ENCODE data around the gene LINGO1.

The LINGO1 gene

GRCh38 chr15:77617476-77618230 is 15.1 kb downstream of the LINGO1 start:
- DNase-seq (ENCODE audit: low read depth), result no peak

- DNase-seq (ENCODE audit: low read depth), result no peak
Measured at GRCh38 chr15:77616072-77616471, 16.6 kb downstream of the LINGO1 start.

DNA sequence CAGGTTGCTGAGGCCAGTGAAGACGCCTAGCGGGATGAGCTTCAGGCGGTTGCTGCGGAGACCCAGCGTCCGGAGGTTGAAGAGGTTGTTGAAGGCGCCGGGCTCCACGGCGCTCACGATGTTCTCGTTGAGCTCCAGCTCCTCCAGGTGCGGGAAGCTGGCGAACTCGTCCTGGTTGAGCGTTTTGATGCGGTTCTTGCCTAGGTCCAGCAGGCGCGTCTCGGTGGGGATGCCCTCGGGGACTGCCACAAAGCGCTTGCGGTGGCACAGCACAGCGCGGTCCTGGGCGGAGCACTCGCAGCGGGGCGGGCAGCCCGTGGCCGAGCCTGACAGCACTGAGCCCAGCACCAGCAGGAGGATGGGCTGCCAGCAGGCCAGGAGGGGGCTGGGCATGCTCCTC is 17.2 kb downstream of the LINGO1 start:
- no peak for DNase-seq (ENCODE audit: low read depth)

- no peak for DNase-seq (ENCODE audit: low read depth)
Measured at GRCh38 chr15:77614251-77614806, 18.4 kb downstream of the LINGO1 start.

DNA sequence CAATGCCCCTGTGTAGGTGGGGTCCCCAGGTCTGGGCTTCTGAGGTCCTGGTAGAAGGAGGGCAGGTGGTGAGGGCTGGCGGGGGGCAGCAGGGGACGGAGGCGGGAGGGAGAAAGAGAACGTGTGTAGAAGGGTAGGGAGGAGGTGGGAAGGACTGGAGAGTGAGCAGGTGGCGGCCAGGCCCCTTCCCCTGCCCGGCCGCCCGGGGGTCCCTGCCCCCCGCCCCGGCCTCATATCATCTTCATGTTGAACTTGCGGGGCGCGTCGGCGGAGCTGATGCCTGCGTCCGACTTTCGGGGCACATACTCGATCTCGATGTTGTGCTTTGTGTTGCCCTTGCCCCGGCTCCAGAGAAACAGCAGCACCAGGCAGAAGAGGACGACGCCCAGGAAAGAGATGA is 18.9 kb downstream of the LINGO1 start:
- DNase-seq (ENCODE audit: low read depth), result no peak

- no peak for DNase-seq (ENCODE audit: low read depth)
Measured at GRCh38 chr15:77612958-77613601, 19.6 kb downstream of the LINGO1 start.

DNA sequence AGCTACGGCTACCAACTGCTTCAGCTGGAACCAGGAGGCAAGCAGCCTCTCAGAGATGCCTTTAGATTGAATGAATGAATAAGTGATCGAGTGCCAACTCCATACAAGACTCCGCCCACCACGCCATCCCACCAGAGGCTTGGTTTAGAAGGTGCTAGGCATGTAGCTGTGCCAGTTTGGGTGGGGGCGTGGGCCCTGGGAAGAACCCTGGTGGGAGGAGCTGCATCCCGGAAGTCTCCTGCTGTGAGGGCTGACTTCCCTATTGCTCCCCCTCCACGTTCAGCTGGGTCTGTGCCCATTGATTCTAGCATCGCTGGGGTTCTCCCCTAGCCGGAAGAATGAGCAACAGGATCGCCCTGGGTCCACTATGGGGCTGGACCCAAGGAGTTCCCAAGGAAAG is 20.9 kb downstream of the LINGO1 start:
- no peak for DNase-seq (ENCODE audit: low read depth)

GRCh38 chr15:77610731-77611130 is 22.0 kb downstream of the LINGO1 start:
- DNase-seq (ENCODE audit: low read depth), result no peak

GRCh38 chr15:77609558-77609957 is 23.2 kb downstream of the LINGO1 start:
- no peak for DNase-seq (ENCODE audit: low read depth)

- no peak for DNase-seq (ENCODE audit: low read depth)
Measured at GRCh38 chr15:77608774-77609173, 23.9 kb downstream of the LINGO1 start.

- DNase-seq (ENCODE audit: low read depth), result no peak
Measured at GRCh38 chr15:77607894-77608261, 24.8 kb downstream of the LINGO1 start.

GRCh38 chr15:77607111-77607893 is 25.4 kb downstream of the LINGO1 start:
- no peak for DNase-seq (ENCODE audit: low read depth)

DNA sequence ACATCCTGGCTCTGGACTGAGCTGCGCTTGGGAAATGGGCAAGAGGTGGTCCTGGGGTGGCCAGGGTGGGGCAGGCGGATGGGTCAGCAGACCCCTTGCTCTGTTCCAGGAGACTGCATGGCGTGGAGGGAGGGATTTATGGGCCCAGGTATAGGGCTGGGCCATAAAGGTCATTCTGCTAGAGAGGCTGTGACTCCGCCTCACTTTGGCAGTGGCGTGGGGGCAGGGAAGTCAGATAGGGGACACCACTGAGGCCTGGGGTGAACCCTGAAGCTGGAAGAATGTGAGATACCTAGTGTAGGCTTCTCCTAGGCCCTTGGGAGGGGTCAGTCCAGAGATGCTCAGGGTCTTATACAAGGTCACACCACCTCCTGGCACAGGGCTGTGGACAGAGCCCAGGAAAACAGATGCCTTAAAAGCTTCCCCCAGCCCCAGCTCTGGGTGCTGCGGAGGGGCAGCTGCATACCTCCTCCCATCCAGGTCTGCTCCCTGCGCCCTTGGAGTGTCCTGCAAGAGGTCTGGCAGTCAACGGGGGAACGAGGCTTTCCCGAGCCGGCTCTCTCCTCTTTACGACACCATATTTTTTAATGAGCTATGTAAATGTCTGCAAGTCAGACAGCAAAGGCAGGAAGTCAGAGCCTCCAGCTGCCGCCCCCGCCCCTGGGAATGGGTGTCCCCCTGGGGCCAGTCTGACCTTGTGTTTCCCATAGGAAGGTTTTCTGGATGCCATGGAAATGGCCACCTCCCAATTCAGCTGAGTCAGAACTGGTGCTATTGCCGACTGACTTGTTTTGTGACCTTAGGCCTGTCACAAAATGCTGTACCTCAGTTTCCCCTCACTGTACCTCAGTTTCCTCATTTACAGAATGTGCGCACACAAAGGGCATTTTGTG is 26.3 kb downstream of the LINGO1 start:
- DNase-seq (ENCODE audit: low read depth), result no peak

GRCh38 chr15:77605547-77605946 is 27.2 kb downstream of the LINGO1 start:
- no peak for DNase-seq (ENCODE audit: low read depth)

- DNase-seq (ENCODE audit: low read depth), result no peak
Measured at GRCh38 chr15:77604973-77605372, 27.7 kb downstream of the LINGO1 start.

GRCh38 chr15:77603611-77604336 is 28.9 kb downstream of the LINGO1 start:
- no peak for DNase-seq (ENCODE audit: low read depth)

DNA sequence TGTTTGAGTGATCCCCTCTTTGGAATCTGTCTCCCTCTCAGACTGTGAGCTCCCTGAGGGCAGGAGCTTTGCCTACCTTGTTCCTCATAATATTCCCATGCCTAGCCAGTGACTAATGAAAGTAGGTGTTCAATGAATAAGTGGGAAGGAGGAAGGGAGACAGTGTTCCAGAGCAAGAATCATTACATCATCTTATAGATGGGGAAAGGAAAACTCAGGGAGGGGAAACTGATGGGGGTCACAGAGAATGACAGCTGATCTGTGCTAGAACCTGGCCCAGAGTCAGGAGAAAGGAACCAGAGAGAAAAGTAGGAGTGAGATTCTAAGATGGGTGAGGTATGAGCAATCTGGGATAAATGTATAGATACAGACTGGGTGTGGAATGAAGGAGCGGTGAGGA is 29.9 kb downstream of the LINGO1 start:
- no peak for DNase-seq (ENCODE audit: low read depth)

GRCh38 chr15:77599899-77600298 is 32.8 kb downstream of the LINGO1 start:
- DNase-seq (ENCODE audit: low read depth), result no peak

- no peak for DNase-seq (ENCODE audit: low read depth)
Measured at GRCh38 chr15:77599357-77599756, 33.4 kb downstream of the LINGO1 start.

- no peak for DNase-seq (ENCODE audit: low read depth)
Measured at GRCh38 chr15:77598644-77599043, 34.1 kb downstream of the LINGO1 start.
